ENCODE measurements around the gene EFTUD2. TPM values are rescaled to one million over a fixed set of nuclear protein-coding genes. Genes with fewer than 3 reads are reported as not detected.

EFTUD2 gene
- total and polyA plus RNA-seq, 4 donors, result 19.8 to 84.3 (median 33.3) TPM

DNA sequence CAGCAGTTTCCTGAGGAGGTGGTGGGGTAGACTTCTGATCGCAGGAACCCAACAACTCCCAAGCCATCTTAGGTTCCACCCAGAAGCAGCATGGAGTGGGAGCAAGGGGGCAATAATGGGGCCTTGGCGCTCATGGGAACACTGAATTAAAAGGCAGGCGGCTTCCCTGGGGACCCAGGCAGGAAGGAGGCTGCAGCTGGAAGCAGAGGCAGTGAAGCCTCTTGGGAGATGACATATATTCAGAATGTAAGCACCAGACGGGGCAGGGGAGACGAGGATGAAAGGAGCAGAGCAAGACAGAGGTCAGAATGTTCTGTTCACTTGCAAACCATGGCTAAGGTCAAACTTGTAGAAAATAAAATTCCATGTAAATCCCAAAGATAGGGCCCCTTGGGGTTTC, 48.6 kb downstream of the EFTUD2 start:
- DNase-seq (ENCODE audit: low spot score), result no peak

More for the DNA sequence above, 48.6 kb downstream of the EFTUD2 start:
- Histone ChIP-seq H3K27me3 (ENCODE audit: control insufficient read depth in 4 of 4, insufficient read depth in 4 of 4, low read length in 3 of 4) (no peaks in the 10 kb centered on the region), H3K4me1 (ENCODE audit: control insufficient read depth in 4 of 4, insufficient read depth in 4 of 4, low read length in 3 of 4) (no peaks in the 10 kb centered on the region), H3K36me3 (ENCODE audit: control insufficient read depth in 4 of 4, insufficient read depth in 3 of 4, low read depth in 1 of 4, low read length in 3 of 4) (peaks cover 11 to 57% (median 46%) of the 10 kb centered on the region in 4 donors), H3K4me3 (ENCODE audit: low read depth in 1 of 3, low read length in 3 of 3) (no peak overlapping the region), H3K27ac (ENCODE audit: low read depth in 1 of 2, low read length in 2 of 2) (no peak overlapping the region), H3K9ac (ENCODE audit: low read depth in 1 of 2, low read length in 2 of 2) (no peak overlapping the region), H3K9me3 (ENCODE audit: control insufficient read depth in 4 of 4, low read length in 3 of 4) (no peaks in the 10 kb centered on the region)
- WGBS, result 94% methylated on average over 5 of the region's 5 CpGs
- TF ChIP-seq CTCF (IDR thresholded peaks at IDR 0.05; ENCODE audit: low read depth, low read length, missing input control) (no peak), RAD21 (IDR thresholded peaks at IDR 0.05) (no peak), NR2F2 (IDR thresholded peaks at IDR 0.05) (no peak), GABPA (IDR thresholded peaks at IDR 0.05 in 1 of 2, conservative IDR thresholded peaks at IDR 0.05 in 1 of 2) (no peak), SP1 (IDR thresholded peaks at IDR 0.05) (no peak), RXRA (IDR thresholded peaks at IDR 0.05) (no peak), EGR1 (IDR thresholded peaks at IDR 0.05; ENCODE audit: low read depth in 2 of 2) (no peak), FOXA2 (IDR thresholded peaks at IDR 0.05) (no peak), TAF1 (conservative IDR thresholded peaks at IDR 0.05) (no peak), YY1 (IDR thresholded peaks at IDR 0.05) (no peak), HNF4A (conservative IDR thresholded peaks at IDR 0.05) (no peak), FOXA1 (IDR thresholded peaks at IDR 0.05) (no peak)
- TF ChIP-seq, protein P1, sequence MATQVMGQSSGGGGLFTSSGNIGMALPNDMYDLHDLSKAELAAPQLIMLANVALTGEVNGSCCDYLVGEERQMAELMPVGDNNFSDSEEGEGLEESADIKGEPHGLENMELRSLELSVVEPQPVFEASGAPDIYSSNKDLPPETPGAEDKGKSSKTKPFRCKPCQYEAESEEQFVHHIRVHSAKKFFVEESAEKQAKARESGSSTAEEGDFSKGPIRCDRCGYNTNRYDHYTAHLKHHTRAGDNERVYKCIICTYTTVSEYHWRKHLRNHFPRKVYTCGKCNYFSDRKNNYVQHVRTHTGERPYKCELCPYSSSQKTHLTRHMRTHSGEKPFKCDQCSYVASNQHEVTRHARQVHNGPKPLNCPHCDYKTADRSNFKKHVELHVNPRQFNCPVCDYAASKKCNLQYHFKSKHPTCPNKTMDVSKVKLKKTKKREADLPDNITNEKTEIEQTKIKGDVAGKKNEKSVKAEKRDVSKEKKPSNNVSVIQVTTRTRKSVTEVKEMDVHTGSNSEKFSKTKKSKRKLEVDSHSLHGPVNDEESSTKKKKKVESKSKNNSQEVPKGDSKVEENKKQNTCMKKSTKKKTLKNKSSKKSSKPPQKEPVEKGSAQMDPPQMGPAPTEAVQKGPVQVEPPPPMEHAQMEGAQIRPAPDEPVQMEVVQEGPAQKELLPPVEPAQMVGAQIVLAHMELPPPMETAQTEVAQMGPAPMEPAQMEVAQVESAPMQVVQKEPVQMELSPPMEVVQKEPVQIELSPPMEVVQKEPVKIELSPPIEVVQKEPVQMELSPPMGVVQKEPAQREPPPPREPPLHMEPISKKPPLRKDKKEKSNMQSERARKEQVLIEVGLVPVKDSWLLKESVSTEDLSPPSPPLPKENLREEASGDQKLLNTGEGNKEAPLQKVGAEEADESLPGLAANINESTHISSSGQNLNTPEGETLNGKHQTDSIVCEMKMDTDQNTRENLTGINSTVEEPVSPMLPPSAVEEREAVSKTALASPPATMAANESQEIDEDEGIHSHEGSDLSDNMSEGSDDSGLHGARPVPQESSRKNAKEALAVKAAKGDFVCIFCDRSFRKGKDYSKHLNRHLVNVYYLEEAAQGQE (IDR thresholded peaks at IDR 0.05), result no peak
- TF ChIP-seq, protein P2, sequence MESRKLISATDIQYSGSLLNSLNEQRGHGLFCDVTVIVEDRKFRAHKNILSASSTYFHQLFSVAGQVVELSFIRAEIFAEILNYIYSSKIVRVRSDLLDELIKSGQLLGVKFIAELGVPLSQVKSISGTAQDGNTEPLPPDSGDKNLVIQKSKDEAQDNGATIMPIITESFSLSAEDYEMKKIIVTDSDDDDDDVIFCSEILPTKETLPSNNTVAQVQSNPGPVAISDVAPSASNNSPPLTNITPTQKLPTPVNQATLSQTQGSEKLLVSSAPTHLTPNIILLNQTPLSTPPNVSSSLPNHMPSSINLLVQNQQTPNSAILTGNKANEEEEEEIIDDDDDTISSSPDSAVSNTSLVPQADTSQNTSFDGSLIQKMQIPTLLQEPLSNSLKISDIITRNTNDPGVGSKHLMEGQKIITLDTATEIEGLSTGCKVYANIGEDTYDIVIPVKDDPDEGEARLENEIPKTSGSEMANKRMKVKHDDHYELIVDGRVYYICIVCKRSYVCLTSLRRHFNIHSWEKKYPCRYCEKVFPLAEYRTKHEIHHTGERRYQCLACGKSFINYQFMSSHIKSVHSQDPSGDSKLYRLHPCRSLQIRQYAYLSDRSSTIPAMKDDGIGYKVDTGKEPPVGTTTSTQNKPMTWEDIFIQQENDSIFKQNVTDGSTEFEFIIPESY (IDR thresholded peaks at IDR 0.05), result no peak
- TF ChIP-seq, protein P3, sequence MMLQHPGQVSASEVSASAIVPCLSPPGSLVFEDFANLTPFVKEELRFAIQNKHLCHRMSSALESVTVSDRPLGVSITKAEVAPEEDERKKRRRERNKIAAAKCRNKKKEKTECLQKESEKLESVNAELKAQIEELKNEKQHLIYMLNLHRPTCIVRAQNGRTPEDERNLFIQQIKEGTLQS (IDR thresholded peaks at IDR 0.05), result no peak

Data from liver (tissue), 9 donors.